ENCODE measurements around the gene TAF8. TPM values are rescaled to one million over a fixed set of nuclear protein-coding genes. Genes with fewer than 3 reads are reported as not detected.

TAF8 gene
- polyA plus RNA-seq, 1 of the 3 experiments (the other 2 are of a cell fraction), result 27.8 TPM

DNA sequence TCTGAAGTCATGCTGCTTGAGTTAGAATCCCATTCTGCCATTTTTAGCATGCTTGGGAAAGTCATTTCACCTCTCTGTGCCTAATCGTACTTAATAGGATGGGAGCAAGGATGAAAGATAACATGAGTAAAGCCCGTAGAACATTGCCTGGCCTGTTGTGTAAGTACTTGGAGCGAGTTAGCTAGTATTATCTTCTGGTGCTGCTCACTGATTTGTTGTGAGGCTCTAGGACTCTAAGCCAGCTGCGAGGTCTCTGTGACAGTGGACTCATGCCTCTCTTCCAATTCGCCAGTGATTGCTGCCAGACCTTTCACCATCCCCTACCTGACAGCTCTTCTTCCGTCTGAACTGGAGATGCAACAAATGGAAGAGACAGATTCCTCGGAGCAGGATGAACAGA, 17.8 kb downstream of the TAF8 start:
- H4K20me1 ChIP-seq (ENCODE audit: insufficient read depth), result no peaks in the 10 kb centered on the region

GRCh38 chr6:42068872-42069522, 18.7 kb downstream of the TAF8 start:
- no peaks in the 10 kb centered on the region for H3F3A ChIP-seq (replicated peaks; ENCODE audit: insufficient read depth)
- H3K27ac ChIP-seq (ENCODE audit: low read depth in 2 of 2, low read length in 1 of 2), result no peak overlapping the region
- H3K9ac ChIP-seq, result no peak overlapping the region
- ChIA-PET POLR2A (no interaction called here), CTCF (interaction anchor here (1.1 kb wide), 2 partner anchors 25 to 148 kb away, joined by 3 read pairs; partner anchors contain the start of genes BYSL and MED20)
- no peak for DNase-seq
- no peak overlapping the region for H3K4me3 ChIP-seq (ENCODE audit: low read depth in 2 of 2, low read length in 1 of 2)
- no peaks in the 10 kb centered on the region for H3K9me3 ChIP-seq
- H3K4me1 ChIP-seq (ENCODE audit: control insufficient read depth in 1 of 2, insufficient read depth in 2 of 2, low read depth in 1 of 2, low read length in 1 of 2), result no peaks in the 10 kb centered on the region
- H2AFZ ChIP-seq (ENCODE audit: low read depth), result no peak overlapping the region
- H3K9me2 ChIP-seq, result no peaks in the 10 kb centered on the region
- WGBS (ENCODE audit: low lambda C conversion rate), result 87% methylated on average over 5 of the region's 5 CpGs
- H3K4me2 ChIP-seq, result no peak overlapping the region
- peaks cover 39 to 40% of the 10 kb centered on the region in 2 experiments for H3K36me3 ChIP-seq (replicated peaks in 1 of 2; ENCODE audit: control insufficient read depth in 1 of 2, insufficient read depth in 2 of 2, low read length in 1 of 2)
- H4K20me1 ChIP-seq (ENCODE audit: insufficient read depth), result no peaks in the 10 kb centered on the region
- H3K27me3 ChIP-seq (ENCODE audit: insufficient read depth), result no peaks in the 10 kb centered on the region
- no peaks in the 10 kb centered on the region for H3K79me2 ChIP-seq (ENCODE audit: insufficient read depth)
- TF ChIP-seq RXRA (IDR thresholded peaks at IDR 0.05; ENCODE audit: borderline replicate concordance, low read depth) (no peak), MEF2A (IDR thresholded peaks at IDR 0.05; ENCODE audit: borderline replicate concordance, low read depth) (no peak), USF2 (IDR thresholded peaks at IDR 0.05; ENCODE audit: borderline replicate concordance, low read depth, low read length) (no peak), TAF1 (IDR thresholded peaks at IDR 0.05; ENCODE audit: borderline replicate concordance, low read depth, low read length) (no peak), USF1 (IDR thresholded peaks at IDR 0.05; ENCODE audit: borderline replicate concordance, low read depth) (no peak), NFIC (IDR thresholded peaks at IDR 0.05; ENCODE audit: borderline replicate concordance) (no peak), SIN3A (IDR thresholded peaks at IDR 0.05; ENCODE audit: borderline replicate concordance, low read depth, low read length) (no peak), CHD2 (IDR thresholded peaks at IDR 0.05; ENCODE audit: low read length, partially characterized antibody) (no peak), YY1 (IDR thresholded peaks at IDR 0.05; ENCODE audit: low read depth) (no peak), RAD21 (IDR thresholded peaks at IDR 0.05; ENCODE audit: low read length) (no peak), POLR2AphosphoS5 (IDR thresholded peaks at IDR 0.05; ENCODE audit: low read depth, low read length) (no peak), MXI1 (IDR thresholded peaks at IDR 0.05; ENCODE audit: low read depth, low read length) (no peak), SMC3 (IDR thresholded peaks at IDR 0.05; ENCODE audit: low read depth, low read length) (no peak), JUND (IDR thresholded peaks at IDR 0.05) (no peak)
- TF ChIP-seq, protein P1, sequence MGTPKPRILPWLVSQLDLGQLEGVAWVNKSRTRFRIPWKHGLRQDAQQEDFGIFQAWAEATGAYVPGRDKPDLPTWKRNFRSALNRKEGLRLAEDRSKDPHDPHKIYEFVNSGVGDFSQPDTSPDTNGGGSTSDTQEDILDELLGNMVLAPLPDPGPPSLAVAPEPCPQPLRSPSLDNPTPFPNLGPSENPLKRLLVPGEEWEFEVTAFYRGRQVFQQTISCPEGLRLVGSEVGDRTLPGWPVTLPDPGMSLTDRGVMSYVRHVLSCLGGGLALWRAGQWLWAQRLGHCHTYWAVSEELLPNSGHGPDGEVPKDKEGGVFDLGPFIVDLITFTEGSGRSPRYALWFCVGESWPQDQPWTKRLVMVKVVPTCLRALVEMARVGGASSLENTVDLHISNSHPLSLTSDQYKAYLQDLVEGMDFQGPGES (IDR thresholded peaks at IDR 0.05; ENCODE audit: low read depth, low read length), result no peak

More for the DNA sequence above, 17.8 kb downstream of the TAF8 start:
- Histone ChIP-seq H3K9me3 (no peaks in the 10 kb centered on the region), H3K27ac (ENCODE audit: low read depth in 2 of 2, low read length in 1 of 2) (no peak overlapping the region), H3K36me3 (replicated peaks in 1 of 2; ENCODE audit: control insufficient read depth in 1 of 2, insufficient read depth in 2 of 2, low read length in 1 of 2) (peaks cover 38 to 45% of the 10 kb centered on the region in 2 experiments), H2AFZ (ENCODE audit: low read depth) (no peak overlapping the region), H3K4me2 (no peak overlapping the region), H3K79me2 (ENCODE audit: insufficient read depth) (no peaks in the 10 kb centered on the region), H3K4me1 (ENCODE audit: control insufficient read depth in 1 of 2, insufficient read depth in 2 of 2, low read depth in 1 of 2, low read length in 1 of 2) (no peaks in the 10 kb centered on the region), H3K4me3 (ENCODE audit: low read depth in 2 of 2, low read length in 1 of 2) (no peak overlapping the region), H3F3A (replicated peaks; ENCODE audit: insufficient read depth) (no peaks in the 10 kb centered on the region), H3K9ac (no peak overlapping the region), H3K9me2 (no peaks in the 10 kb centered on the region), H3K27me3 (ENCODE audit: insufficient read depth) (no peaks in the 10 kb centered on the region)
- DNase-seq, result no peak
- CTCF ChIA-PET, result no interaction called here
- TF ChIP-seq FOSL2 (IDR thresholded peaks at IDR 0.05; ENCODE audit: borderline replicate concordance, low read depth) (no peak), MXI1 (IDR thresholded peaks at IDR 0.05; ENCODE audit: low read depth, low read length) (no peak), USF1 (IDR thresholded peaks at IDR 0.05; ENCODE audit: borderline replicate concordance, low read depth) (no peak), GATA2 (CRISPR knock-in tag; IDR thresholded peaks at IDR 0.05) (no peak), SMC3 (IDR thresholded peaks at IDR 0.05; ENCODE audit: low read depth, low read length) (no peak), YY1 (IDR thresholded peaks at IDR 0.05; ENCODE audit: low read depth) (no peak), RFX5 (IDR thresholded peaks at IDR 0.05; ENCODE audit: low read length) (no peak), RAD21 (IDR thresholded peaks at IDR 0.05; ENCODE audit: low read length) (no peak), TEAD4 (IDR thresholded peaks at IDR 0.05; ENCODE audit: borderline replicate concordance, insufficient read depth) (no peak), NFIC (IDR thresholded peaks at IDR 0.05; ENCODE audit: borderline replicate concordance) (no peak), TCF12 (IDR thresholded peaks at IDR 0.05) (no peak)
- POLR2A ChIA-PET, result no interaction called here
- 100% methylated on average over 7 of the region's 7 CpGs for WGBS (ENCODE audit: low lambda C conversion rate)

Measured in SK-N-SH (cell line).